Natural killer cell treated with Interleukin-12 subunit alpha and Interleukin-12 subunit beta and Interleukin-15 and Interleukin-18, amount 100 ng/mL, for 72 hours (primary cell): ENCODE data around the gene NDE1. TPM values are rescaled to one million over a fixed set of nuclear protein-coding genes. Genes with fewer than 3 reads are reported as not detected.

Source experiments
- ATAC-seq, 2 donors: fragments of 150-1000 bp; cut with Tn5 transposase in 1 of 2; sonication (Bioruptor Pico), chemical (Tn5 transposase) in 1 of 2; 2 replicates each; pipeline ENCODE4 v1.10.0; 2021
- DNase-seq: peaks from one replicate; pipeline ENCODE4 v3.0.0; 2022; ENCODE audit warnings: low spot score
- H3K27ac Mint-ChIP-seq, 2 donors: 1 replicate in 1 of 2; 2 replicates in 1 of 2; pipeline ENCODE4 v1.8.0; 2022; ENCODE audit warnings: mixed read lengths in 2 of 2, mild to moderate bottlenecking in 1 of 2, moderate library complexity in 1 of 2
- H3K27me3 Mint-ChIP-seq, 2 donors: 1 replicate in 1 of 2; 2 replicates in 1 of 2; pipeline ENCODE4 v1.8.0; 2022; ENCODE audit warnings: mixed read lengths in 2 of 2
- H3K36me3 Mint-ChIP-seq: one replicate; pipeline ENCODE4 v1.8.0; 2022; ENCODE audit warnings: mixed read lengths
- H3K4me1 Mint-ChIP-seq, 2 donors: 1 replicate in 1 of 2; 2 replicates in 1 of 2; pipeline ENCODE4 v1.8.0; 2022; ENCODE audit warnings: low read depth in 2 of 2, mixed read lengths in 2 of 2, mild to moderate bottlenecking in 1 of 2
- H3K4me3 Mint-ChIP-seq: one replicate; pipeline ENCODE4 v1.8.0; 2022; ENCODE audit warnings: mixed read lengths
- H3K9me3 Mint-ChIP-seq: 2 replicates; pipeline ENCODE4 v1.8.0; 2022; ENCODE audit warnings: mixed read lengths
- total RNA-seq, 2 donors: library from RNA; stranded (reverse); gene quantifications; one replicate each; pipeline ENCODE4 v1.2.3, GENCODE V29; 2022

NDE1 gene
- total RNA-seq, 2 donors from 2014 or later, result 95.0 to 151 TPM

DNA sequence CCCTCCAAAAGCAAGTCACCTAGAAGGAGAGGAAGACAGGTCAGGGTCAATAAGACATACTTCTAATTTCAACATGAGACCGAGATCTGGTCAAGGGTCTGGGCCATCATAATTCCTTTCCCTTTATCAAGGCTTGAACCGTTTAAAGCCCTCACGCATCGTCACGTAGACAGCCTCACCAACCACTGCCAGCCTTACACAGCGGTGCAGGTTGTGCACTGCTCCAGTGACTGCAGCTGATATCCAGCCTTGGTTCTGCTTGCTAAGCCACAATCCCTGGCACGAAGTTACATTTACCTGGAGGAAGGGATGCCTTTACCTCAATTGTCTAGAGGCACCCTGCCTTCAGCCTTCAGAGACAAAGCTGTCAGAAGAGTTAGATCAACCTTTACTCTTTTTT lies 121.6 kb downstream of the NDE1 start:
- ATAC-seq (peak in 1 of 2 donors; percentile 30), DNase-seq (no peak)
- no peak overlapping the region for H3K27ac Mint-ChIP-seq
- H3K36me3 Mint-ChIP-seq, result no peaks in the 10 kb centered on the region
- no peaks in the 10 kb centered on the region for H3K9me3 Mint-ChIP-seq
- peaks cover 8 to 11% of the 10 kb centered on the region in 2 donors for H3K27me3 Mint-ChIP-seq
- H3K4me3 Mint-ChIP-seq, result no peak overlapping the region
- H3K4me1 Mint-ChIP-seq, result no peaks in the 10 kb centered on the region

DNA sequence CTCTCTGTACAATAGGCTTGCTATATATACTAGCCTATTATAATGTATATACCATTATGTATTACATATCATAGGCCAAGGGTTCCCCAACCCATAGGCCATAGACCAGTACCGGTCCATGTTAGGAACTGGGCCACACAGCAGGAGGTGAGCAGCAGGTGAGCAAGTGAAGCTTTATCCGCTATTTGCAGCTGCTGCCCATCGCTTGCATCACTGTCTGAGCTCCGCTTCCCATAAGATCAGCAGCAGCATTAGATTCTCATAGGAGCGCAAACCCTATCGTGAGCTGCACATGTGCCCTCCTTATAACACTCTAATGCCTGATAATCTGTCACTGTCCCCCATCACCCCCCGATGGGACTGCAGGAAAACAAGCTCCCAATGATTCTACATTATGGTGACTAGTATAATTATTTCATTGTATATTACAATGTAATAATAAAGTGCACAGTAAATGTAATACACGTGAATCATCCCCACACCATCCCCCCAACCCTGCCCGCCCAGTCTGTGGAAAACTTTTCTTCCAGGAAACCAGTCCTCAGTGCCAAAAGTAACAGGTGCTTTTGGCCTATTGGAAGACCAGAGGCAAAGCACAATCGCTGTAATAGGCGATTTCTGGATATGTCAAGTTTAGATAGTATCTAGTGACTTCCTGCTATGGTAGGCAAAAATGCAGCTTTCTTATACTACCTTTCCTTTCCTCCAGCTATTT lies 122.7 kb downstream of the NDE1 start:
- no peaks in the 10 kb centered on the region for H3K36me3 Mint-ChIP-seq
- H3K27ac Mint-ChIP-seq, result no peak overlapping the region
- H3K9me3 Mint-ChIP-seq, result no peaks in the 10 kb centered on the region
- H3K4me3 Mint-ChIP-seq, result no peak overlapping the region
- ATAC-seq (no peak), DNase-seq (no peak)
- peaks cover 8 to 11% of the 10 kb centered on the region in 2 donors for H3K27me3 Mint-ChIP-seq
- H3K4me1 Mint-ChIP-seq, result no peaks in the 10 kb centered on the region

DNA sequence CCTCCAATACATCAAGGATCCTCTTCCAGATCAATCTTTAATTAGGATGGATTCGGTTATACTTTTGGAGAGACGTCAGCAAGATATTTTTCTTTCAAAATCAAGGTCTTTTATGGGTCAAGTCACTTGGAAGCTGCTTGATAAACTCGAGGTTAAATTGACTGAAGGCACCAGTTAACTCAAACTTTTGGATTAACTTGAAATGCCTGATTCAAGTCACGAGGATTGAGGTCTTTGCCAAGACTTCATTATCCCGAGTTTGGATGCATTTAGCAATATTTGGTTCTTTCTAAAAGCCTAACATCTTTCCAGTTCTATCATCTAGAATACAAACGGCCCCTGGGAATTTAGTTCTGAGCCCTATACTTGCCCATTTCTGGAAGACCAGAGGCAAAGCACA lies 123.9 kb downstream of the NDE1 start:
- peaks cover 8 to 11% of the 10 kb centered on the region in 2 donors for H3K27me3 Mint-ChIP-seq
- no peaks in the 10 kb centered on the region for H3K9me3 Mint-ChIP-seq
- H3K4me3 Mint-ChIP-seq, result no peak overlapping the region
- no peak overlapping the region for H3K27ac Mint-ChIP-seq
- ATAC-seq (no peak), DNase-seq (no peak)
- H3K36me3 Mint-ChIP-seq, result no peaks in the 10 kb centered on the region
- H3K4me1 Mint-ChIP-seq, result no peaks in the 10 kb centered on the region

DNA sequence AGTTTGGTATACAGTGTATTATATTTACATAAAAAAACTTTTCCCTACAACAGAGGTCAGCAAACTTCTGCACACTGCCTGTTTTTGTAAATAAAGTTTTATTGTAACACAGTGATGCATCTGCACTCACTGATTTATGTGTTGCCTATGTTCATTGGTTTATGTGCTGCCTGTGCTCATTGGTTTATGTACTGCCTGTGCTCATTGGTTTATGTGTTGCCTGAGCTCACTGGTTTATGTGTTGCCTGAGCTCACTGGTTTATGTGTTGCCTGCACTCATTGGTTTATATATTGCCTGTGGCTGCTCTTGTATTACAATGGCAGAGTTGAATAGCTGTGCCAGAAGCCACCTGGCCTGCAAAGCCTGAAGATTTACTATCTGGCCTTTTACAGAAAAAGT lies 125.2 kb downstream of the NDE1 start:
- DNase-seq (no peak), ATAC-seq (no peak)
- peaks cover 8 to 11% of the 10 kb centered on the region in 2 donors for H3K27me3 Mint-ChIP-seq
- H3K9me3 Mint-ChIP-seq, result no peaks in the 10 kb centered on the region
- H3K27ac Mint-ChIP-seq, result no peak overlapping the region
- no peaks in the 10 kb centered on the region for H3K4me1 Mint-ChIP-seq
- H3K36me3 Mint-ChIP-seq, result no peaks in the 10 kb centered on the region
- no peak overlapping the region for H3K4me3 Mint-ChIP-seq

DNA sequence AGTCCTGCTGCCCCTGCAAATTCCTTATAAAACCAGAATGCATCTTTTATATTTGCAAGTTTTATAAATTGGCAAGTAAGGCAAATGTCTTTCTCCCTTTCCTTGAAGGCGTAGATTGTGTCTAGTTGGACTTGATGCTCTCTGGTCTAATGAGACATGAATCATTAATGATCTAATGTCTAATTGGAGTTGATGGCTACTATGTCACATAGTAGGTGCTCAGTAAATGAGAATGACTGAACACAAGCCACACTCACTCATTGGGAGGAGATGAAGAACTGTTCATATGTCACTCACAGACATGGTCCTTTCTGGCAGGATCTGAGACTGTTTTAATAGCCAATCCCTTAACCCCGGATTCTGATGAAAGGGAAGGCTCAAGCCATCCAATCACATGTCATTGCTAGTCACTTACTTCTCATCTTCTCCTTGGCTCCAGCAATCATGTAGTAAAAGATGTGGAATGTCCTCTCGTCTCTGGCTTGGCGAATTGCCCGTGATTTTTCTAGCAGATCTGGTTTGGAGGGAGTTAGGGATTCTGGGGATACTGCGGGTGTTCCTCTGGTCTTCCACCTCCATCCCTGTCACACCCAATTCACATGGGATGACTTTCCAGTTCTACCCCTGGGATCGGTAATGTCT lies 125.7 kb downstream of the NDE1 start:
- ATAC-seq, result no peak

More for the DNA sequence above, 125.7 kb downstream of the NDE1 start:
- no peak overlapping the region for H3K27ac Mint-ChIP-seq
- DNase-seq, result no peak
- H3K9me3 Mint-ChIP-seq, result no peaks in the 10 kb centered on the region
- H3K36me3 Mint-ChIP-seq, result no peaks in the 10 kb centered on the region
- no peaks in the 10 kb centered on the region for H3K4me1 Mint-ChIP-seq
- H3K27me3 Mint-ChIP-seq, result peaks cover 8 to 11% of the 10 kb centered on the region in 2 donors
- H3K4me3 Mint-ChIP-seq, result no peak overlapping the region

Other genes with a start within 250 kb of the NDE1 start
- 1 to 10 TPM; 5.4 to 7.3 TPM for gene BMERB1, start 215.7 kb upstream of the NDE1 start, total RNA-seq
- gene MARF1, start 7.1 kb upstream of the NDE1 start, total RNA-seq, result 10 to 100 TPM; 63.9 to 76.0 TPM
- gene MYH11, start 206.8 kb downstream of the NDE1 start, total RNA-seq, result not detected
- gene CEP20, start 238.4 kb downstream of the NDE1 start, total RNA-seq, result 10 to 100 TPM; 44.4 to 45.1 TPM